Cerebellar nuclear complex (tissue), 1 donor: Measurements from ENCODE around the gene MED27.

Experiments used
- DNase-seq, 2 experiments: peaks; one replicate each; lab custom pipeline; 2025; lab: John Stamatoyannopoulos, UW

The MED27 gene

GRCh38 chr9:131965103-131965502 is 114.6 kb downstream of the MED27 start:
- no peak for DNase-seq

- DNase-seq: no peak
Observed at GRCh38 chr9:131963072-131964030, 116.3 kb downstream of the MED27 start.

- DNase-seq: no peak
Observed at GRCh38 chr9:131961496-131961880, 118.2 kb downstream of the MED27 start.

- DNase-seq: no peak
Observed at GRCh38 chr9:131960851-131961495, 118.7 kb downstream of the MED27 start.

GRCh38 chr9:131960311-131960710 is 119.4 kb downstream of the MED27 start:
- no peak for DNase-seq

GRCh38 chr9:131959887-131960286 is 119.8 kb downstream of the MED27 start:
- DNase-seq: no peak

DNA sequence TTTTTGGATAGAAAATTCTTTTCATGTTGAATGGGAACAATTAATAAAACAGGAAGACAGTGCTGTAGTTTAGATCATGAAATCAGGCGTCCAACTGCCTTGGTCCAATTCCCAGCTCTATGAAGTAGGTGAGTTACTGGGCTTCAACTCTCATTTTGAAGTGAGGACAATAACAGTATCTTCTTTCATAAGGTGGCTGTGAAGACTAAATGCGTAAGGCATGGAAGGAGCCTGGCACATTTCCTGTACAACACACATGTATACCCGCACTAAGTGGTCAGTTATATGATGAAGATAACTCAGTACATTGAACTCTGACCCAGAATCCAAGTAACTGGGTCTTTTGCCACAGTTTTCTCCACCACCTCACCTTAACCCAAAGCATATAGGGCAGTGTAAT is 120.6 kb downstream of the MED27 start:
- no peak for DNase-seq

- no peak for DNase-seq
Observed at GRCh38 chr9:131954299-131954698, 125.4 kb downstream of the MED27 start.

DNA sequence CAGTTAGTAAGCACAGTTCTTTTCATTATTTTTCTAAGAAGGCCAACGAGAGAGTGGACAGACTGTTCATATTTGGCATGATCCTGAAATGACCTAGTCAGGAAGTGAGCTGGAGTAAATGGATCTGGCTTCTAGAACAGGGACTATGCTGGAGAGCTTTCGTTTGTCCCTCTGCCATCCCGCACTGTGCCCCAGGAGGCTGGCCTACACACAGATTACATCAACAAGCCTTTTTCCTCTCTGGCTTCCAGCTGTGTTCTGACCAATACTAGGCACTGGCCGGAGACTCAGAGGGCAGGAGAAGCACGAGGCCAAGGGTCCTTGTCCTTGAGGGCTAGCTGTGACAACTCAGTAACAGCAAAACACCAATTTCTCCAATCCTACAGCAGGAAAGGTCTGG is 127.8 kb downstream of the MED27 start:
- peak; percentile 45 to 74 for DNase-seq

DNA sequence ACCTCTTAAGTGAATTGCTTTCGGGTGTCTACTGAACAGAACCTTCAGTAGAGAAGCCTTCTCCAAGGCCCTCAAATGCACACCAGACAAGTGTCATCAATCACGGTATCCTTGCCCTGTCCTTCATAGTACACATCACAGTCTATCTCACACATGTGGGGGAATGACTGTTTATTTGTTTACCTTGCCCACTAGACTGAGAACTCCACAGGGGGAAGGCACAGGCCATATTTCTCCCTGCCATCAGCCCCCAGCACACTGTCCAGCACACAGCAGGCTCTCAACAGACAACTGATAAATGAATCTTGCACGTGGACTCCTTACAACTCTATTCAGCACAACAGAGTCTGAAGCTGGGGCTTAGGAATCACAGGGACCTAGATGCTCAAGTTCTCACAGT is 128.5 kb downstream of the MED27 start:
- DNase-seq: no peak

DNA sequence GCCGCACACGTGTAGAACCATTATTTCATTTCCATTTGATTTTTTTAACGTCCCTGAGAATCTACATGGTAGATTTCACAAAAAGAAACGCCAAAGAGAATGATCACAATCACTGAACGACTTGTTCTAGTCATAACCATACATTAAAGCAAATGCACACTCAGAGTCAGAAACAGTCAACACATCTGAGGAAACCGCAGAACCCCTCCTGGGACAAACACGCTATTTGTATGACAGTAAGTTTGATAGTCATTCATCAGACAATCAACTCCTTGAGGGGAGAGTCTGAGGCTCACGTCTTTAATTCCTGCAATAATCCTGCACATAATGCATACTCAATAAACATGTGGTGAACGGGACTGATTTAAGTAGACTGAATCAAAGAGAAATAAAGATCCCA is 129.2 kb downstream of the MED27 start:
- no peak for DNase-seq

GRCh38 chr9:131946180-131946579 is 133.5 kb downstream of the MED27 start:
- no peak for DNase-seq

GRCh38 chr9:131943351-131943841 is 136.3 kb downstream of the MED27 start:
- DNase-seq: peak in 1 of 2 experiments; percentile 40

GRCh38 chr9:131942146-131942720 is 137.4 kb downstream of the MED27 start:
- DNase-seq: no peak

DNA sequence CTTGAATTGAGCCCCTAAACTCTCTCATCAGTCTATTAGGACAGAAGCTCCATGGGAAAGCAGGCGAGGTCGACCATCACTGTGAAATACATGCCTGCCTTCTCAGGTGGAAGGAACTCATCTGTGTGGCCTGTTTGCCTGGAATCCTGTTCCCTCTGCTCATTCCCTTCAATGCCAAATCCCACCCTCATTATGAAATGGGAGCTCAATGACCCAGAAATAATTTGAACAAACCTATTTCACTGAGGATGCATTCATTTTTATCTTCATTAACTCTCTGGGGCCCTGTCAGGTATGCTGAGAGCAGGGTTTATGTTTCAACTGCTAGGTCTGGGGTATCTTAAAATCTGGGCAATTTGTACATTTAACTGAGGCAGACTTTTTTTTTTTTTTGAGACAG is 142.2 kb downstream of the MED27 start:
- no peak for DNase-seq

DNA sequence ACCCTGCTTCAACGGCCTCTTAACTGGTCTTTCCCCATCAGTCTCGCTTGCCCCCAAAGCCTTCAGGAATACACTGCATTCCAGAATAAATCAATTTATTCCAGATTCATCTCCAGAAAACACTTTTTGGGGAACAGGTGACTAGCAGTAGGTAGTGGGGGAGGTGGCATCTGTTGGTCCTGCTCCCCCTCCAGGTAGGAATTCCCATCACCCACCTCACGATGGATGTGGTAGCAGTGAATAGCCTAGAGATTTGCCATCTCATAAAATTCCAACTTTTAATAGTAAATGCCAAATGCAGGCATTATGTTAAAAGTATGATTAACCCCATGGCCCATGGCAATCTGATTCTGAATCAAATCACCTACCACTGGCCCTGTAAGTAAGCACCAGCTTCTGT is 142.7 kb downstream of the MED27 start:
- no peak for DNase-seq

GRCh38 chr9:131934673-131935072 is 145.0 kb downstream of the MED27 start:
- DNase-seq: no peak

DNA sequence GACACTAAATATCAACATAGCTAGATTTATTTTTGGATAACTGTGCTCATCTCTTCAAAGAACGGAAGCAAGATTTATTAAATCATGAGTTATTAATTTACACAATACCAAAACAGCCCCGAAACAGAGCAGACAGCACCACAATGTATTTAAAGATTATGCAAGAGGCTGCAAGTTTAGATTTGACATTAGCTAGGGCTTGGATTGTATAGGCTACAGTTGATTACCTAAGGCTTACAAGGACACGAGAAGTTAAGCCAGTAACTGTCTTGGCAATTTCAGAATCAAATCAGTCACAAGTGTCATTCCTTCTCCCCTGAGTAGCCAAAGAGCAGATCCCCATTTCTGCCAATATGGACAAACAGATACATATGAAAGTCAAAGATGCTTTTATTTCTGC is 152.6 kb downstream of the MED27 start:
- no peak for DNase-seq

- DNase-seq: no peak
Observed at GRCh38 chr9:131926360-131926922, 153.2 kb downstream of the MED27 start.

- DNase-seq: no peak
Observed at GRCh38 chr9:131925677-131926177, 153.9 kb downstream of the MED27 start.

DNA sequence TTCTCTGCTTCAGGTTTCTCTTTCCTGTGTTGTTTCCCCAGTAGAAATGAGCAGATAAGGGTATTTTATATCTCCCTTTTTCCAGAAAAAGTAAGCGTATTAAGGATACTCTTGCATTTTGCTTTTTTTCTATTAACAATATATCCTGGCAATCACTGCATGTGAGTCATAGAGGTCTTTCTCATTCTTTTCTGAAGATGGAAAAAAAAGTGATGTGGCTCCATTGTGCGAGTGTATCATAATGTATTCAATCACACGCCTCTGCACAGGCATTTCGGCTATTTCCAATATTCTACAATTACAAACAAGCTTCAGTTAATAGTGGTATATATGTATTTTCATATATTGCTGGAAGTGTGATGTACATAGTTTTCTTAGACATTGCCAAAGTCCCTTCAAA is 155.9 kb downstream of the MED27 start:
- DNase-seq: no peak

DNA sequence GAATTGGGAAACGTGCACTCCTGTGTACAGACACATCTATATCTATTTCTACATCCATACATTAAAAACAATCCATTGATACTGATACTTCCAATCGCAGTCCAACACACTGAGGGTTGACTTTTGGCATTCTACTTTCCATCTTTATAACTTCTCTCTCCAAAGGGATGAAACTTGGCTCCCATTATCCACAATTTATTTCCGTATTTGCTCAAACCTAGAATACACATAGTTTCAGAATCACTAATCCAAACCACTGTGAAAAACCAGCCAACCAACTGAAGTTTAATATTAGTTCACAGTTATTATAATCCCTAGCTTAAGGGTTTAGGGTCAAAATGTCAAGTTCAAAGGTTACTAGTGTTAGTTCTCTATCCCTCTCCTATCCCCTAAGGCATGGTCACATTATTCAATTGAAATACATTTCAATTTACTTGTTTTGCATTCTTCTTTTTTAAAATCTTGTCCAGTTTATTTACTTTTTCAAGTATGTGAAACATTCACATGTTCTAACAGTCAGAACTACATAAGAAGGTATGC is 156.5 kb downstream of the MED27 start:
- no peak for DNase-seq
